ENCODE measurements around the gene COL4A4.

COL4A4 gene

GRCh38 chr2:227161947-227162346 lies 2.1 kb downstream of the COL4A4 start:
- no peak for DNase-seq (ENCODE audit: low spot score)

GRCh38 chr2:227160164-227160563 lies 3.8 kb downstream of the COL4A4 start:
- no peak for DNase-seq (ENCODE audit: low spot score)

- no peak for DNase-seq (ENCODE audit: low spot score)
These were observed 8.8 kb downstream of the COL4A4 start for GRCh38 chr2:227154986-227155774.

- DNase-seq (ENCODE audit: low spot score), result no peak
These were observed 10.1 kb downstream of the COL4A4 start for GRCh38 chr2:227153758-227154486.

- no peak for DNase-seq (ENCODE audit: low spot score)
These were observed 10.7 kb downstream of the COL4A4 start for GRCh38 chr2:227153307-227153706.

- no peak for DNase-seq (ENCODE audit: low spot score)
These were observed 11.8 kb downstream of the COL4A4 start for GRCh38 chr2:227152093-227152766.

GRCh38 chr2:227150222-227150936 lies 13.6 kb downstream of the COL4A4 start:
- DNase-seq (ENCODE audit: low spot score), result no peak

- no peak for DNase-seq (ENCODE audit: low spot score)
These were observed 15.9 kb downstream of the COL4A4 start for GRCh38 chr2:227148106-227148505.

GRCh38 chr2:227147023-227147422 lies 17.0 kb downstream of the COL4A4 start:
- DNase-seq (ENCODE audit: low spot score), result no peak

- DNase-seq (ENCODE audit: low spot score), result no peak
These were observed 17.5 kb downstream of the COL4A4 start for GRCh38 chr2:227146456-227146855.

- DNase-seq (ENCODE audit: low spot score), result no peak
These were observed 20.1 kb downstream of the COL4A4 start for GRCh38 chr2:227143895-227144294.

GRCh38 chr2:227141301-227141700 lies 22.7 kb downstream of the COL4A4 start:
- DNase-seq (ENCODE audit: low spot score), result no peak

GRCh38 chr2:227134591-227134990 lies 29.4 kb downstream of the COL4A4 start:
- no peak for DNase-seq (ENCODE audit: low spot score)

GRCh38 chr2:227132986-227133385 lies 31.0 kb downstream of the COL4A4 start:
- no peak for DNase-seq (ENCODE audit: low spot score)

- no peak for DNase-seq (ENCODE audit: low spot score)
These were observed 33.4 kb downstream of the COL4A4 start for GRCh38 chr2:227130636-227131035.

- DNase-seq (ENCODE audit: low spot score), result no peak
These were observed 36.8 kb downstream of the COL4A4 start for GRCh38 chr2:227127201-227127600.

- no peak for DNase-seq (ENCODE audit: low spot score)
These were observed 38.5 kb downstream of the COL4A4 start for GRCh38 chr2:227125506-227125905.

- DNase-seq (ENCODE audit: low spot score), result no peak
These were observed 39.2 kb downstream of the COL4A4 start for GRCh38 chr2:227124811-227125210.

- DNase-seq (ENCODE audit: low spot score), result no peak
These were observed 40.3 kb downstream of the COL4A4 start for GRCh38 chr2:227123697-227124096.

GRCh38 chr2:227118353-227118752 lies 45.7 kb downstream of the COL4A4 start:
- DNase-seq (ENCODE audit: low spot score), result no peak

- DNase-seq (ENCODE audit: low spot score), result no peak
These were observed 46.2 kb downstream of the COL4A4 start for GRCh38 chr2:227117852-227118251.

GRCh38 chr2:227117027-227117426 lies 47.0 kb downstream of the COL4A4 start:
- DNase-seq (ENCODE audit: low spot score), result no peak

Measured in hematopoietic multipotent progenitor cell treated with erythropoietin and hydrocortisone succinate and interleukin-3 and kit ligand, for 17 days (in vitro differentiated cells).